Osteoblast (primary cell): ENCODE results near the gene CCNY. TPM values are rescaled to one million over a fixed set of nuclear protein-coding genes. Genes with fewer than 3 reads are reported as not detected.
A peak's percentile ranks its signal among the peaks of the same experiment; 100 is the strongest.
"Not testable (repeated sequence)": the region's sequence is repeated elsewhere in the genome, so short reads cannot be mapped to it uniquely, and the experiment has no call there.

ENCODE experiments used
- DNase-seq: peaks from one replicate; pipeline ENCODE4 v3.0.0; 2011; ENCODE audit warnings: low spot score, mixed read lengths; ENCODE audit not compliant: insufficient read length; ENCODE audit errors: missing footprints
- H2AFZ ChIP-seq: 2 replicates; pipeline ENCODE4 v1.6.0; 2011; ENCODE audit warnings: mild to moderate bottlenecking, low read length
- H3K27ac ChIP-seq: 2 replicates; pipeline ENCODE4 v1.5.1; 2011; ENCODE audit warnings: mild to moderate bottlenecking, low read depth, low read length, moderate library complexity
- H3K27me3 ChIP-seq: 2 replicates; pipeline ENCODE4 v1.6.0; 2012; ENCODE audit warnings: mild to moderate bottlenecking, control low read depth, inconsistent platforms, low read length, moderate library complexity; ENCODE audit not compliant: insufficient read depth
- H3K36me3 ChIP-seq: 2 replicates; pipeline ENCODE4 v1.5.1; 2011; ENCODE audit warnings: mild to moderate bottlenecking, low read length, control low read depth, moderate library complexity; ENCODE audit not compliant: insufficient read depth
- H3K4me1 ChIP-seq: 2 replicates; pipeline ENCODE4 v1.5.1; 2011; ENCODE audit warnings: mild to moderate bottlenecking, low read length, control low read depth, moderate library complexity; ENCODE audit not compliant: insufficient read depth
- H3K4me2 ChIP-seq: 2 replicates; pipeline ENCODE4 v1.6.0; 2011; ENCODE audit warnings: mild to moderate bottlenecking, low read length; ENCODE audit not compliant: insufficient read depth
- H3K4me3 ChIP-seq: fragments of 200-600 bp; sonication (generic); 3 replicates; pipeline ENCODE4 v1.5.1; 2012; ENCODE audit warnings: mild to moderate bottlenecking, low read length, inconsistent platforms; ENCODE audit not compliant: insufficient read depth
- H3K79me2 ChIP-seq: 2 replicates; pipeline ENCODE4 v1.6.0; 2012; ENCODE audit warnings: mild to moderate bottlenecking, low read length, control low read depth, inconsistent platforms; ENCODE audit not compliant: insufficient read depth
- H3K9me3 ChIP-seq: 2 replicates; pipeline ENCODE4 v1.5.1; 2011; ENCODE audit warnings: low read depth, low read length, control low read depth
- H4K20me1 ChIP-seq: 2 replicates; pipeline ENCODE4 v1.6.0; 2012; ENCODE audit warnings: mild to moderate bottlenecking, low read length, control low read depth; ENCODE audit not compliant: insufficient read depth
- total RNA-seq: library from RNA; depleted of rRNA; stranded (reverse); fragments of >200 nt; gene quantifications from 2 replicates; pipeline ENCODE4 v1.2.3, GENCODE V29; 2012
- TF ChIP-seq, protein P1 (sequence below): IDR thresholded peaks from 2 replicates; pipeline ENCODE4 v1.5.1; 2011; ENCODE audit warnings: mild to moderate bottlenecking, low read depth, low read length, moderate library complexity; ENCODE audit errors: extremely low read depth

CCNY gene
- total RNA-seq, 1 donor, result 53.2 TPM

GRCh38 chr10:35352097-35352496 is 15.8 kb downstream of the CCNY start:
- Histone ChIP-seq H3K4me1 (peaks cover 31% of the 10 kb centered on the region), H2AFZ (no peak overlapping the region), H3K27me3 (no peaks in the 10 kb centered on the region), H3K27ac (no peak overlapping the region), H3K4me2 (no peak overlapping the region), H3K79me2 (peaks cover 96% of the 10 kb centered on the region), H3K9me3 (no peaks in the 10 kb centered on the region), H3K4me3 (no peak overlapping the region), H4K20me1 (peaks cover 81% of the 10 kb centered on the region), H3K36me3 (no peaks in the 10 kb centered on the region)
- TF ChIP-seq, protein P1, sequence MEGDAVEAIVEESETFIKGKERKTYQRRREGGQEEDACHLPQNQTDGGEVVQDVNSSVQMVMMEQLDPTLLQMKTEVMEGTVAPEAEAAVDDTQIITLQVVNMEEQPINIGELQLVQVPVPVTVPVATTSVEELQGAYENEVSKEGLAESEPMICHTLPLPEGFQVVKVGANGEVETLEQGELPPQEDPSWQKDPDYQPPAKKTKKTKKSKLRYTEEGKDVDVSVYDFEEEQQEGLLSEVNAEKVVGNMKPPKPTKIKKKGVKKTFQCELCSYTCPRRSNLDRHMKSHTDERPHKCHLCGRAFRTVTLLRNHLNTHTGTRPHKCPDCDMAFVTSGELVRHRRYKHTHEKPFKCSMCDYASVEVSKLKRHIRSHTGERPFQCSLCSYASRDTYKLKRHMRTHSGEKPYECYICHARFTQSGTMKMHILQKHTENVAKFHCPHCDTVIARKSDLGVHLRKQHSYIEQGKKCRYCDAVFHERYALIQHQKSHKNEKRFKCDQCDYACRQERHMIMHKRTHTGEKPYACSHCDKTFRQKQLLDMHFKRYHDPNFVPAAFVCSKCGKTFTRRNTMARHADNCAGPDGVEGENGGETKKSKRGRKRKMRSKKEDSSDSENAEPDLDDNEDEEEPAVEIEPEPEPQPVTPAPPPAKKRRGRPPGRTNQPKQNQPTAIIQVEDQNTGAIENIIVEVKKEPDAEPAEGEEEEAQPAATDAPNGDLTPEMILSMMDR, result no peak
- no peak for DNase-seq

GRCh38 chr10:35352512-35352911 is 16.2 kb downstream of the CCNY start:
- Histone ChIP-seq H3K27me3 (no peaks in the 10 kb centered on the region), H3K36me3 (no peaks in the 10 kb centered on the region), H3K4me2 (no peak overlapping the region), H2AFZ (no peak overlapping the region), H3K79me2 (peaks cover 96% of the 10 kb centered on the region), H3K4me1 (peaks cover 27% of the 10 kb centered on the region), H4K20me1 (peaks cover 78% of the 10 kb centered on the region), H3K4me3 (no peak overlapping the region), H3K27ac (no peak overlapping the region), H3K9me3 (no peaks in the 10 kb centered on the region)
- TF ChIP-seq, protein P1, result no peak
- DNase-seq, result no peak

DNA sequence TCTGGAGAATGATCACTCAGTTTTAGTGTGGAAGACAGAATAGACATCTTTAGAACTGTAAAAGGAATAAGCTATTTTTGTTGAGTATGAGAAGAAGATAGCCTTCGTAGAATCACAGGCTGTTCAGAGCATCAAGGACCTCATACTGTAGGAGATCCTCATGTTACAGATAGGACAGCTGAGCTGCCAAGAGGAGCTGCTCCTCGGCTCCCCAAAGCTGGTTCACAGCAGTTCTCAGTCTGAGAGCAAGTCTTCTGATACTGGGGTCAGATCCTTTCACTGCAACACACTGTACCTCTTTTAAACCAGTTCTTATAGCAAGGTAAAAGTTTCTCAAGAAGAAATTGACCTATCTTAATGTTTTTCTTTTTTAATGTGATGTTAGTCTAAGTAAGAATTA is 17.1 kb downstream of the CCNY start:
- Histone ChIP-seq H3K4me3 (no peak overlapping the region), H3K27ac (peak overlapping the region; percentile 24), H4K20me1 (peaks cover 76% of the 10 kb centered on the region), H3K4me2 (no peak overlapping the region), H3K4me1 (peaks cover 26% of the 10 kb centered on the region), H2AFZ (no peak overlapping the region), H3K36me3 (no peaks in the 10 kb centered on the region), H3K9me3 (no peaks in the 10 kb centered on the region), H3K27me3 (no peaks in the 10 kb centered on the region), H3K79me2 (peaks cover 96% of the 10 kb centered on the region)
- TF ChIP-seq, protein P1, result no peak
- no peak for DNase-seq

DNA sequence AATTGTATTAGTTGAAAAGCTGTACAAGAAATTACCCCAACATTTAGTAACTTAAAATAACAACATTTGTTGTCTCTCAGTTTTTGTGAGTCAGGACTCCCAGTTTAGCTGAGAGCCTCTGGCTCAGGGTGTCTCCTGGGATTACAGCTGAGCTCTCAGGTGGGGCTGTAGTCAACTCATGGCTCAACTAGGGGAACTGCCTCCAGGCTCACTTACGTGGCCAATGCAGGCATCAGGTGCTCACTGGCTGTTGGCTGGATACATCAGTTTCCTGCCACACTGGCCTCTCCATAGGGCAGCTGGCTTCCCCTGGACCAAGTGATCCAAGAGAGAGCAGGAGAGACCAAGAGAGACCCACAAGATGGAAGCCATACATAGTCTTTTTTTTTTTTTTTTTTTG is 17.5 kb downstream of the CCNY start:
- peaks cover 26% of the 10 kb centered on the region for H3K4me1 ChIP-seq
- no peaks in the 10 kb centered on the region for H3K9me3 ChIP-seq
- H3K79me2 ChIP-seq, result peaks cover 96% of the 10 kb centered on the region
- TF ChIP-seq, protein P1, result no peak
- peak; percentile 82 for DNase-seq
- H3K4me2 ChIP-seq, result no peak overlapping the region
- H3K27ac ChIP-seq, result peak overlapping the region; percentile 24
- H4K20me1 ChIP-seq, result peaks cover 76% of the 10 kb centered on the region
- no peak overlapping the region for H2AFZ ChIP-seq
- no peak overlapping the region for H3K4me3 ChIP-seq
- H3K27me3 ChIP-seq, result no peaks in the 10 kb centered on the region
- no peaks in the 10 kb centered on the region for H3K36me3 ChIP-seq

DNA sequence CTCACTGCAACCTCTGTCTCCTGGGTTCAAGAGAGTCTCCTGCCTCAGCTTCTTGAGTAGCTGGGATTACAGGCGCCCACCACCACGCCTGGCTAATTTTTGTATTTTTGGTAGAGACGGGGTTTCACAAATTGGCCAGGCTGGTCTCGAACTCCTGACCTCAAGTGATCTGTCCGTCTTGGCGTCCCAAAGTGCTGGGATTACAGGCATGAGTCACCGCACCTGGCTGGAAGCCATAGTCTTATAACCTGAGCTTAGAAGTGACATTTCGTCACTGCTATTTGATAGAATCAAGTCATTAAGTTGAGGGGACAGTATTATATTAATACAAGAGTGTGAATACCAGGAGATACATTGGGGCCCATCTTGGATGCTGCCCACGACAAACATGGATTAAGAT is 17.9 kb downstream of the CCNY start:
- not testable (repeated sequence) for DNase-seq, H2AFZ ChIP-seq, H3K4me3 ChIP-seq, H3K27me3 ChIP-seq, H3K4me2 ChIP-seq, H3K9me3 ChIP-seq, H3K27ac ChIP-seq, H3K36me3 ChIP-seq
- Histone ChIP-seq H4K20me1 (peaks cover 75% of the 10 kb centered on the region), H3K4me1 (peaks cover 26% of the 10 kb centered on the region), H3K79me2 (peaks cover 96% of the 10 kb centered on the region)
